ENCODE measurements around the gene NEK8. TPM values are rescaled to one million over a fixed set of nuclear protein-coding genes. Genes with fewer than 3 reads are reported as not detected.
A peak's percentile ranks its signal among the peaks of the same experiment; 100 is the strongest.

The NEK8 gene
- total and polyA plus RNA-seq, 9 of the 15 experiments (the other 6 are each of a cell fraction or from before 2014, with no cell fraction given): 0.98 to 16.6 (median 4.6) TPM

DNA sequence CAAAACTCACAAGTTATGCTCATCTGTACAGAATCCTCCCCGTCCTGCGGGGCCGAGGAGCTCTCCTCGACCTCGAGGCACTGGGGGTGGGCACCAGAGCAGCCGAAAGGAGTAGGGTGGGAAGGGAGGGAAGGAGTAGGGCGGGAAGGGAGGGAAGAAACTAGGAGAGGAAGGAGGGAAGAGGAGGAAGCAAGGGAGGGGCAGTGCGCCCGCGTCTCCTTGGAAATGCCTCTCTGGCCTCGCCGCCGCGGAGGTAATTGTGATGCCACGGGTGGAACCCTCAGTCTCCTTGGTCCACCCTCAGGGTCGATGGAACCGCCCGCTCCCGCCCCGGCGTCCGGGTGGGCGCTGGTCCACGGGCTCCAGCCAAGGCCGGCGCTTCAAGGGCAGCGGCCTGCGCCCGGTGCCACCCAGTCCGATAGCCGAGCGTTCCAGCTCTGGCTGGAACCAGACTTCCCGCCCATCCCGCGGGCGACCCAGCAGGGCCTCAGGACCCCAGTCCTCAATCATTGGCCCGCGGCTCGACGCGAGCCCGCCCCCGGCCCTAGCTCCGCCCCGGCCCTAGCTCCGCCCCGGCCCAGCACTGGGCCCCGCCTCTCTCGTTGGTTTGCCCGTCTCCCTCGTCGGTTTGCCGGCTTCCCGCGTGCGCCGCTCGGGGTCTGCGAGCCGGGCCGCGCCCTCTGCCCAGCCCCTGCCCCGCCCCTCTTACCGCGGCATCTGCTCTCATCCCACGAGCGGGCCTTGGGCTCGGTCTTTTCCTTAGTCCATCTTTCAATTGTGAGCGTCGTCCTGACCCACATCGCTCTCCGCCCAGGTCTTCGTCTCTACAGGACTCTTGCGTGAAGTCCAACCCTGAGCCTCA is 17.5 kb upstream of the NEK8 start (continued):
- TF ChIP-seq CHAMP1 (IDR thresholded peaks at IDR 0.05): no peak
- TF ChIP-seq ARID3A (IDR thresholded peaks at IDR 0.05; ENCODE audit: borderline replicate concordance, low read depth, low read length): no peak
- TF ChIP-seq, protein P1, sequence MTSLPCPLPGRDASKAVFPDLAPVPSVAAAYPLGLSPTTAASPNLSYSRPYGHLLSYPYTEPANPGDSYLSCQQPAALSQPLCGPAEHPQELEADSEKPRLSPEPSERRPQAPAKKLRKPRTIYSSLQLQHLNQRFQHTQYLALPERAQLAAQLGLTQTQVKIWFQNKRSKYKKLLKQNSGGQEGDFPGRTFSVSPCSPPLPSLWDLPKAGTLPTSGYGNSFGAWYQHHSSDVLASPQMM (CRISPR knock-in tag; IDR thresholded peaks at IDR 0.05): no peak
- peak; percentile 62; the same call in 1 of the 2 replicates for TF ChIP-seq POLR2AphosphoS2 (IDR thresholded peaks at IDR 0.05; ENCODE audit: low read length)
- no peak for TF ChIP-seq MXI1 (IDR thresholded peaks at IDR 0.05; ENCODE audit: low read depth, low read length)
- no peak for TF ChIP-seq ZNF584 (CRISPR knock-in tag; IDR thresholded peaks at IDR 0.05; ENCODE audit: low read depth)
- TF ChIP-seq THRA (IDR thresholded peaks at IDR 0.05): no peak
- TF ChIP-seq, protein P2, sequence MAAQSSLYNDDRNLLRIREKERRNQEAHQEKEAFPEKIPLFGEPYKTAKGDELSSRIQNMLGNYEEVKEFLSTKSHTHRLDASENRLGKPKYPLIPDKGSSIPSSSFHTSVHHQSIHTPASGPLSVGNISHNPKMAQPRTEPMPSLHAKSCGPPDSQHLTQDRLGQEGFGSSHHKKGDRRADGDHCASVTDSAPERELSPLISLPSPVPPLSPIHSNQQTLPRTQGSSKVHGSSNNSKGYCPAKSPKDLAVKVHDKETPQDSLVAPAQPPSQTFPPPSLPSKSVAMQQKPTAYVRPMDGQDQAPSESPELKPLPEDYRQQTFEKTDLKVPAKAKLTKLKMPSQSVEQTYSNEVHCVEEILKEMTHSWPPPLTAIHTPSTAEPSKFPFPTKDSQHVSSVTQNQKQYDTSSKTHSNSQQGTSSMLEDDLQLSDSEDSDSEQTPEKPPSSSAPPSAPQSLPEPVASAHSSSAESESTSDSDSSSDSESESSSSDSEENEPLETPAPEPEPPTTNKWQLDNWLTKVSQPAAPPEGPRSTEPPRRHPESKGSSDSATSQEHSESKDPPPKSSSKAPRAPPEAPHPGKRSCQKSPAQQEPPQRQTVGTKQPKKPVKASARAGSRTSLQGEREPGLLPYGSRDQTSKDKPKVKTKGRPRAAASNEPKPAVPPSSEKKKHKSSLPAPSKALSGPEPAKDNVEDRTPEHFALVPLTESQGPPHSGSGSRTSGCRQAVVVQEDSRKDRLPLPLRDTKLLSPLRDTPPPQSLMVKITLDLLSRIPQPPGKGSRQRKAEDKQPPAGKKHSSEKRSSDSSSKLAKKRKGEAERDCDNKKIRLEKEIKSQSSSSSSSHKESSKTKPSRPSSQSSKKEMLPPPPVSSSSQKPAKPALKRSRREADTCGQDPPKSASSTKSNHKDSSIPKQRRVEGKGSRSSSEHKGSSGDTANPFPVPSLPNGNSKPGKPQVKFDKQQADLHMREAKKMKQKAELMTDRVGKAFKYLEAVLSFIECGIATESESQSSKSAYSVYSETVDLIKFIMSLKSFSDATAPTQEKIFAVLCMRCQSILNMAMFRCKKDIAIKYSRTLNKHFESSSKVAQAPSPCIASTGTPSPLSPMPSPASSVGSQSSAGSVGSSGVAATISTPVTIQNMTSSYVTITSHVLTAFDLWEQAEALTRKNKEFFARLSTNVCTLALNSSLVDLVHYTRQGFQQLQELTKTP (IDR thresholded peaks at IDR 0.05; ENCODE audit: low read depth in 1 of 2, partially characterized antibody in 2 of 2): no peak
- TF ChIP-seq SMARCE1 (IDR thresholded peaks at IDR 0.05): no peak
- peak; percentile 75 for TF ChIP-seq ERF (CRISPR knock-in tag; IDR thresholded peaks at IDR 0.05)
- no peak for TF ChIP-seq HDAC6 (IDR thresholded peaks at IDR 0.05; ENCODE audit: low read depth, low read length)
- TF ChIP-seq HMGN3 (IDR thresholded peaks at IDR 0.05; ENCODE audit: borderline replicate concordance, extremely low read depth, insufficient read length, low read depth, low read length): peak; percentile 97
- TF ChIP-seq ARID2 (IDR thresholded peaks at IDR 0.05): no peak

Measured in K562 (cell line).